NK-92 (cell line): ENCODE results near the gene AP3M1.
"Not testable (repeated sequence)": the region's sequence is repeated elsewhere in the genome, so short reads cannot be mapped to it uniquely, and the experiment has no call there.

Experiments
- DNase-seq: peaks from one replicate; lab custom pipeline; 2025; ENCODE audit not compliant: unreplicated experiment; lab: John Stamatoyannopoulos, UW

The AP3M1 gene

GRCh38 chr10:74150204-74150989 lies at the start of gene AP3M1:
Gene AP3M1, minus strand, starts transcription at chr10:74150828. Its CDS starts 12,449 bp downstream, at chr10:74138379.
- no peak for DNase-seq

- no peak for DNase-seq
These were observed 48.7 kb upstream of the AP3M1 start for GRCh38 chr10:74199315-74199714.

GRCh38 chr10:74194999-74195398 lies 44.4 kb upstream of the AP3M1 start:
- no peak for DNase-seq

- DNase-seq, result no peak
These were observed 43.9 kb upstream of the AP3M1 start for GRCh38 chr10:74194545-74194944.

- DNase-seq, result no peak
These were observed 39.9 kb upstream of the AP3M1 start for GRCh38 chr10:74190494-74190893.

- DNase-seq, result no peak
These were observed 39.4 kb upstream of the AP3M1 start for GRCh38 chr10:74189999-74190421.

GRCh38 chr10:74188617-74189016 lies 38.0 kb upstream of the AP3M1 start:
- DNase-seq, result not testable (repeated sequence)

GRCh38 chr10:74187237-74187636 lies 36.6 kb upstream of the AP3M1 start:
- DNase-seq, result no peak

GRCh38 chr10:74186678-74187077 lies 36.0 kb upstream of the AP3M1 start:
- no peak for DNase-seq

GRCh38 chr10:74179111-74179710 lies 28.6 kb upstream of the AP3M1 start:
- DNase-seq, result no peak

GRCh38 chr10:74178042-74178791 lies 27.6 kb upstream of the AP3M1 start:
- no peak for DNase-seq

GRCh38 chr10:74177140-74177677 lies 26.6 kb upstream of the AP3M1 start:
- no peak for DNase-seq

- DNase-seq, result peak; percentile 72
These were observed 25.9 kb upstream of the AP3M1 start for GRCh38 chr10:74176380-74177139.

GRCh38 chr10:74175510-74176379 lies 25.1 kb upstream of the AP3M1 start:
- no peak for DNase-seq

GRCh38 chr10:74174521-74174920 lies 23.9 kb upstream of the AP3M1 start:
- DNase-seq, result no peak

- DNase-seq, result no peak
These were observed 21.0 kb upstream of the AP3M1 start for GRCh38 chr10:74171625-74172024.

GRCh38 chr10:74167443-74167842 lies 16.8 kb upstream of the AP3M1 start:
- DNase-seq, result no peak

- no peak for DNase-seq
These were observed 14.9 kb upstream of the AP3M1 start for GRCh38 chr10:74165530-74165901.

GRCh38 chr10:74164716-74165529 lies 14.3 kb upstream of the AP3M1 start:
- DNase-seq, result no peak
